GM10248 (cell line): ENCODE results near the gene LGR4.

Experiments
- CTCF ChIA-PET: fragments of 300-600 bp; sonication (Branson Sonifier 250); formaldehyde crosslinking; extraction: SDS; loops from one replicate; lab custom pipeline; 2021; ENCODE audit warnings: antibody characterized with exemption; lab: Yijun Ruan, JAX
- POLR2A ChIA-PET: fragments of 350-650 bp; sonication (Branson Sonifier 250); formaldehyde crosslinking; extraction: SDS; loops from one replicate; lab custom pipeline; 2020; ENCODE audit warnings: antibody characterized with exemption; lab: Yijun Ruan, JAX
- DNase-seq: peaks from one replicate; pipeline ENCODE4 v3.0.0; 2012; ENCODE audit errors: extremely low spot score
- TF ChIP-seq, protein P1 (sequence below): IDR thresholded peaks from 2 replicates; pipeline ENCODE4 v1.5.1; 2012; ENCODE audit warnings: mild to moderate bottlenecking, low read depth; ENCODE audit errors: extremely low read depth, missing control alignments, control extremely low read depth

The LGR4 gene

DNA sequence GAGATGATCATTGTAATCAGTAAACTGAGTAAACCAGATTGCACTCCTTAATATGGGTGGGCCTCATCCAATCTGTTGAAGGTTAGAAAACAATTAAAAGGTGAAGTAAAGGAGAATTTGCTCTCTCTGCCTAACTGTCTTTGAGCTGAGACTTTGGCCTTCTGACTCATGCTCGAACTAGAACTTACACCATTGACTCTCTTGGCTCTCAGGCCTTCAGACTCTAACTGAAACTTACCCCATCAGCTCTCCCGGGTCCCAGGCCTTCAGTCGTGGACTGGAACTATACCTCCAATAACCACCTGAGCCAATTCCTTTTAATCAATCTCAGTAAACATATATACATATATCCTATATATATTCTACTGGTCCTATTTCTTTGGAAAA is 34.0 kb downstream of the LGR4 start:
- TF ChIP-seq, protein P1, sequence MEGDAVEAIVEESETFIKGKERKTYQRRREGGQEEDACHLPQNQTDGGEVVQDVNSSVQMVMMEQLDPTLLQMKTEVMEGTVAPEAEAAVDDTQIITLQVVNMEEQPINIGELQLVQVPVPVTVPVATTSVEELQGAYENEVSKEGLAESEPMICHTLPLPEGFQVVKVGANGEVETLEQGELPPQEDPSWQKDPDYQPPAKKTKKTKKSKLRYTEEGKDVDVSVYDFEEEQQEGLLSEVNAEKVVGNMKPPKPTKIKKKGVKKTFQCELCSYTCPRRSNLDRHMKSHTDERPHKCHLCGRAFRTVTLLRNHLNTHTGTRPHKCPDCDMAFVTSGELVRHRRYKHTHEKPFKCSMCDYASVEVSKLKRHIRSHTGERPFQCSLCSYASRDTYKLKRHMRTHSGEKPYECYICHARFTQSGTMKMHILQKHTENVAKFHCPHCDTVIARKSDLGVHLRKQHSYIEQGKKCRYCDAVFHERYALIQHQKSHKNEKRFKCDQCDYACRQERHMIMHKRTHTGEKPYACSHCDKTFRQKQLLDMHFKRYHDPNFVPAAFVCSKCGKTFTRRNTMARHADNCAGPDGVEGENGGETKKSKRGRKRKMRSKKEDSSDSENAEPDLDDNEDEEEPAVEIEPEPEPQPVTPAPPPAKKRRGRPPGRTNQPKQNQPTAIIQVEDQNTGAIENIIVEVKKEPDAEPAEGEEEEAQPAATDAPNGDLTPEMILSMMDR, result no peak
- ChIA-PET CTCF (no interaction called here), POLR2A (no interaction called here)
- DNase-seq, result no peak

DNA sequence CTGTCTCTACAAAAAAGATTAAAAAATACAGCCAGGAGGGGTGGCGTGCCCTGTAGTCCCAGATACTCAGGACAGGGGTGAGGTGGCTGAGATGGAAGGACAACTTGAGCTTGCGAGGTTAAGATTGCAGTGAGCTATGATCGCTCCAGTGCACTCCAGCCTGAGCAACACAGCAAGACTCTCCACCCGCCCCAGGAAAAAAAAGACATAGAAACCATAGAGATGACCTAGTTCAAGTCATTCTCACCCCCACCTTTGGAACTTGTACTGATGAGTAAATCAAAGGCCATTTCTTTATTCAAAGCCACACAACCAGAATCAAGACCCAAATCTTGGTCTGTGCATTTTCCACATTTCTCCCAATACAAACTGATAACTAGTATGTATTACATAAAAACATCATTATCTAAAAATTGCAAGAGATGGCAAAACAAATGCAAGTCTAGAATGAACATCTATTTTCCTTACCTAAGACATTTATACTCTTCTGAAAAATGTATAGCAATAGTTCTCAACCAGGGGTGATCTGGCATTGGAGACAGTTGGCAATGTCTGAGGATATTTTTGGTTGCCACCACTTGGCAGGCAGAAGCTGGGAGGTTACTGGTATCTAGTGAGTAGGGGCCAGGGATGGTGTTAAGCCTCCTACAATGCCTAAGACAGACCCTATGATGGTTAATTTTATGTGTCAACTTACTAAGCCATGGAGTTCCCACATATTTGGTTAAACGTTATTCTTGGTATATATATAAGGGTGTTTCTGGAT is 34.6 kb downstream of the LGR4 start:
- TF ChIP-seq, protein P1, result no peak
- CTCF ChIA-PET, result no interaction called here

DNA sequence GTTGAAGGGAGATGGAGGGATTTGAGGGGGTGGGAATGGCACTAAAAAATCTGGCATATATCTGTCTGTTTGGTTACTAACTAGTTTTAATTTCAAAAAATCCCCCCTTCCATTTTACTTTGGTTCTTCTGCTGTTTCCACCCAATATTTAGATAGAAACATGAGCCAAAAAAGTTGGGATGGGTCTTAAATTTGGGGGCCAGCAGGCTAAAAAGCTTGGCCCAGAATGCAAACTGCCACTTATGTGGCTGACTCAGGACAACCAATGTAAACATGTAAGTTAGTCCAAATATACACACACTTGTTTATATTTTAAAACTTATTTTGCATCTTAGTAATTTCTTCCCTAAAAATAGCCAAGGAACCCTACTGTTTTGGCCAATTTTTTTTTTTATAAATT is 35.7 kb downstream of the LGR4 start:
- ChIA-PET POLR2A (no interaction called here), CTCF (no interaction called here)
- TF ChIP-seq, protein P1, result no peak
- no peak for DNase-seq

More for the DNA sequence above, 34.6 kb downstream of the LGR4 start:
- DNase-seq, result no peak
- POLR2A ChIA-PET, result no interaction called here

DNA sequence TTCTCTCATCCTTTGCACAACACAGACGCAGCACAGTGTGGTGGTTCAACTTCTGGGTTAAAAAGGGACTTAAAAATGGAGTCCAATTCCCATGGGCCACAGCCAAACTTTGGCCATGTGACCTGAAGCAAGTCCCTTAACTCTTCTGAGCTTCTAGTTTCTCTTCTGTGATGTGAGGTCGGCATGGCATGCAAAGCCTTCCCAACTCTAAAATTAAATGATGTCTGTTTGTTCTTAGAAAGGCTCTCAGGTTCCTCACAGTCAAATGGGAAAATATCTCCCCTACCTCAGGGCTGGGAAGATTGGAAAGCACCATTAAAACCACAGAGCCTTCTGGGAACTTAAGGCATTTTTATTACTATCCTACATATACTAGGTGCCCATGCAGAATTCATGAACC is 38.8 kb downstream of the LGR4 start:
- POLR2A ChIA-PET, result no interaction called here
- CTCF ChIA-PET, result interaction anchor here (0.9 to 1.4 kb wide), 2 partner anchors 12 to 49 kb away, joined by 3 read pairs; no protein-coding TSS in a partner anchor
- TF ChIP-seq, protein P1, result no peak
- no peak for DNase-seq

DNA sequence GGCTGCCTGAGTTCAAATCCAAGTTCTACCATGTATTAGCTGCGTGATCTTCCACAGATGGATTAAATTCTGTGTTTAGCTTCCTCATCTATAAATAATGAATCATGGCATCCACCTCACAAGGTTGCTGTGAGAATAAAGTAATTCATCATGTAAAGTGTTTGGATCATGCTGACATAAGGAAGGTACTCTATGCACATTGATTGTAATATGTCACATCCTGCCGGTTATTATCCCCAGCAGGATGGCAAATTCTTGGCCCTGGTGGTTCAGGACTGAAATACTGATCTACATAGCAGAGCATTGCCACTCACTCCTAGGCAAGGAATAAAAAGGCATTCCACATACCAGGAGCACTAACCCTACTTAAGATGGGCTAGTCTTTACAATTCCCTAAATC is 40.8 kb downstream of the LGR4 start:
- TF ChIP-seq, protein P1, result no peak
- ChIA-PET POLR2A (no interaction called here), CTCF (no interaction called here)
- DNase-seq, result no peak

DNA sequence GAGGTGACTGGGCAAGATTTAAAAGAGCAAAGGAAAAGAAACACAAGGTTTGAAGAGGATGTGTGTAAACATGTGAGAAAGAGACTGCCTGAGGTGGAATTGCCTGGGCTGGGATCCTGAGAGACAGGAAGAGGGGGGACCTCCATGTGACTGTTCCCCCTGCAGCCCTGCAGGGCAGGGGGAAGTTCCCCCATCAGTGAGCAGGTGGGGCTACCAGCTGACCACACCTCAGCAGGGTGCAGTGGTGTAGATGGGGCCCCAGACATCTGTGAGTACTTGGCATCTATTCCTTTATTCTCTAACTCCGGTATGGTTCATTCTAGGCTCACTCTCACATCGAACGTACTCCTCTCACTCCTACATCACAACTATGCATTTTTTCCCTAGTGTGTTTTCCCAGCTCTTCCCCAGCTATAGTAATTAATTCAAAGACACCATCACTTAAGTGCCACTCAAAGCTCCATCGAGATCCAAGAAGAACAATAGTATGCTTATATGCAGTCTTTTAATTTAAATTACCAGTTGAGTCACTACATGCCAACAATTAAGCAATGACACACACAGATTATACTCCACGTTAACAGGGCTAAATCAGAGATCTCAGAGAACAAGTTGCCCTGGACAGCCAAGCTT is 42.7 kb downstream of the LGR4 start:
- ChIA-PET POLR2A (no interaction called here), CTCF (no interaction called here)
- TF ChIP-seq, protein P1, result no peak
- no peak for DNase-seq
